IPS-15b (cell line): ENCODE data around the gene ELF4.
"Not testable (repeated sequence)": the region's sequence is repeated elsewhere in the genome, so short reads cannot be mapped to it uniquely, and the experiment has no call there.

Experiments used
- H3K27me3 ChIP-seq: one replicate; pipeline ENCODE4 v1.6.1; 2013; ENCODE audit warnings: low read length; ENCODE audit not compliant: control insufficient read depth, insufficient read depth
- H3K36me3 ChIP-seq: one replicate; pipeline ENCODE4 v1.6.1; 2013; ENCODE audit warnings: low read length; ENCODE audit not compliant: control insufficient read depth, insufficient read depth
- H3K4me1 ChIP-seq: one replicate; pipeline ENCODE4 v1.6.1; 2013; ENCODE audit warnings: mild to moderate bottlenecking, low read length; ENCODE audit not compliant: control insufficient read depth, insufficient read depth
- H3K4me3 ChIP-seq: one replicate; pipeline ENCODE4 v1.5.1; 2013; ENCODE audit warnings: low read depth, low read length
- H3K9ac ChIP-seq: one replicate; pipeline ENCODE4 v1.6.1; 2013; ENCODE audit warnings: low read depth, mild to moderate bottlenecking, low read length
- H3K9me3 ChIP-seq: one replicate; pipeline ENCODE4 v1.6.1; 2013; ENCODE audit warnings: mild to moderate bottlenecking, low read length; ENCODE audit not compliant: control insufficient read depth, insufficient read depth

ELF4 gene

GRCh38 chrX:130125091-130125874 lies 15.0 kb upstream of the ELF4 start:
- no peaks in the 10 kb centered on the region for H3K4me1 ChIP-seq
- H3K27me3 ChIP-seq, result peaks cover 13% of the 10 kb centered on the region
- H3K9ac ChIP-seq, result no peak overlapping the region
- peaks cover 15% of the 10 kb centered on the region for H3K36me3 ChIP-seq
- H3K4me3 ChIP-seq, result no peak overlapping the region
- H3K9me3 ChIP-seq, result no peaks in the 10 kb centered on the region

GRCh38 chrX:130124577-130124976 lies 14.3 kb upstream of the ELF4 start:
- Histone ChIP-seq H3K9ac (no peak overlapping the region), H3K4me3 (no peak overlapping the region), H3K4me1 (peaks cover 4% of the 10 kb centered on the region), H3K9me3 (no peaks in the 10 kb centered on the region), H3K27me3 (peaks cover 20% of the 10 kb centered on the region), H3K36me3 (peaks cover 9% of the 10 kb centered on the region)

- H3K4me1 ChIP-seq, result peaks cover 6% of the 10 kb centered on the region
- H3K4me3 ChIP-seq, result peak overlapping the region; percentile 55
- peaks cover 2% of the 10 kb centered on the region for H3K36me3 ChIP-seq
- H3K27me3 ChIP-seq, result peaks cover 31% of the 10 kb centered on the region
- H3K9me3 ChIP-seq, result no peaks in the 10 kb centered on the region
- H3K9ac ChIP-seq, result no peak overlapping the region
These were observed 11.2 kb upstream of the ELF4 start for GRCh38 chrX:130121505-130121800.

GRCh38 chrX:130120746-130121504 lies 10.6 kb upstream of the ELF4 start:
- Histone ChIP-seq H3K27me3 (peaks cover 31% of the 10 kb centered on the region), H3K36me3 (peaks cover 2% of the 10 kb centered on the region), H3K4me1 (peaks cover 6% of the 10 kb centered on the region), H3K4me3 (peak overlapping the region; percentile 55), H3K9me3 (no peaks in the 10 kb centered on the region), H3K9ac (no peak overlapping the region)

GRCh38 chrX:130120321-130120731 lies 10.0 kb upstream of the ELF4 start:
- H3K4me1 ChIP-seq, result peaks cover 6% of the 10 kb centered on the region
- H3K9ac ChIP-seq, result peak overlapping the region; percentile 24
- H3K9me3 ChIP-seq, result no peaks in the 10 kb centered on the region
- no peaks in the 10 kb centered on the region for H3K36me3 ChIP-seq
- peaks cover 31% of the 10 kb centered on the region for H3K27me3 ChIP-seq
- H3K4me3 ChIP-seq, result peak overlapping the region; percentile 55

GRCh38 chrX:130119312-130119898 lies 9.1 kb upstream of the ELF4 start:
- H3K9ac ChIP-seq, result no peak overlapping the region
- no peaks in the 10 kb centered on the region for H3K9me3 ChIP-seq
- no peaks in the 10 kb centered on the region for H3K36me3 ChIP-seq
- no peak overlapping the region for H3K4me3 ChIP-seq
- H3K4me1 ChIP-seq, result peaks cover 6% of the 10 kb centered on the region
- H3K27me3 ChIP-seq, result peaks cover 34% of the 10 kb centered on the region

GRCh38 chrX:130118441-130119311 lies 8.4 kb upstream of the ELF4 start:
- Histone ChIP-seq H3K9me3 (no peaks in the 10 kb centered on the region), H3K9ac (no peak overlapping the region), H3K36me3 (no peaks in the 10 kb centered on the region), H3K4me1 (peaks cover 6% of the 10 kb centered on the region), H3K27me3 (peaks cover 39% of the 10 kb centered on the region), H3K4me3 (no peak overlapping the region)

GRCh38 chrX:130117166-130117565 lies 6.9 kb upstream of the ELF4 start:
- no peak overlapping the region for H3K9ac ChIP-seq
- H3K4me3 ChIP-seq, result no peak overlapping the region
- peaks cover 6% of the 10 kb centered on the region for H3K4me1 ChIP-seq
- peaks cover 37% of the 10 kb centered on the region for H3K27me3 ChIP-seq
- H3K36me3 ChIP-seq, result no peaks in the 10 kb centered on the region
- no peaks in the 10 kb centered on the region for H3K9me3 ChIP-seq

- H3K4me3 ChIP-seq, H3K36me3 ChIP-seq, H3K9me3 ChIP-seq, H3K9ac ChIP-seq, H3K4me1 ChIP-seq: not testable (repeated sequence)
- peaks cover 41% of the 10 kb centered on the region for H3K27me3 ChIP-seq
These were observed 5.0 kb upstream of the ELF4 start for GRCh38 chrX:130115119-130115885.

GRCh38 chrX:130114141-130114588 lies 3.9 kb upstream of the ELF4 start:
- H3K4me1 ChIP-seq, result peaks cover under 1% of the 10 kb centered on the region
- H3K9me3 ChIP-seq, result no peaks in the 10 kb centered on the region
- no peak overlapping the region for H3K9ac ChIP-seq
- peaks cover 39% of the 10 kb centered on the region for H3K27me3 ChIP-seq
- H3K36me3 ChIP-seq, result no peaks in the 10 kb centered on the region
- H3K4me3 ChIP-seq, result no peak overlapping the region
